ENCODE measurements around the gene CAPN8.
"Not testable (repeated sequence)": the region's sequence is repeated elsewhere in the genome, so short reads cannot be mapped to it uniquely, and the experiment has no call there.

CAPN8 gene

DNA sequence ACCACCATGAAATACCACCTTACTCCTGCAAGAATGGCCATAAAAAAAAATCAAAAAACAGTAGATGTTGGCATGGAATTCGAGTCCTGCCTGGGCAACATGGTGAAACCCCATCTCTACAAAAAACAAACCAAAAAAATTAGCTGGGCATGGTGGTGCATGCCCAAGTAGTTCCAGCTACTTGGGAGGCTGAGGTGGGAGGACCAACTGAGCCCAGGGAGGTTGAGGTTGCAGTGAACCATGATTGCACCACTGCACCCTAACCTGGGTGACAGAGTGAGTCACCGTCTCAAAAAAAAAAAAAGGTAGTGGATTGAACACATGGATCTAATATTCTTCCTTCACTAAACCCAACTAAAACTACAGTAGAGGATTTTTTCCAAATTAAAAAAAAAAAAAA is 146.4 kb downstream of the CAPN8 start:
- DNase-seq: no peak

- not testable (repeated sequence) for DNase-seq
These were observed 146.9 kb downstream of the CAPN8 start for GRCh38 chr1:223518553-223518952.

DNA sequence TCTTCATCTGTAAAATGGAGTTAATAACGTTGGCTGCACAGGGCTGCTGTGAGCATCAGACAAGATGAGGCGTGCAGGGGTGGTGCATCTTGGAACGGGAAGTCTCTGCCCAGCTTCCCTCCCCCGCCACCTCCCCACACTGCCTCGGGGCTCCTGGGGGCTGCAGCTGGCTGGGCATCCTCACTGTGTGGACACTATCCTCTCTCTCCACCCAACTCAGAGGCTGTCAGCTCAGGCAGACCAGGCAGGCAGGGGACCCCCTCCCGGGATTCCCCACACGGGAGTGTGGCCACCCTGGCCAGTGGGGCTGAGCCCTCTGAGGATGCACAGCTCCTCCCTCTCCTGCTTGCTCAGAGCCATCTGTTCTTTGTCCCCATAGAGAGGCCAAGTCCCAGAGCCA is 149.6 kb downstream of the CAPN8 start:
- DNase-seq: no peak

DNA sequence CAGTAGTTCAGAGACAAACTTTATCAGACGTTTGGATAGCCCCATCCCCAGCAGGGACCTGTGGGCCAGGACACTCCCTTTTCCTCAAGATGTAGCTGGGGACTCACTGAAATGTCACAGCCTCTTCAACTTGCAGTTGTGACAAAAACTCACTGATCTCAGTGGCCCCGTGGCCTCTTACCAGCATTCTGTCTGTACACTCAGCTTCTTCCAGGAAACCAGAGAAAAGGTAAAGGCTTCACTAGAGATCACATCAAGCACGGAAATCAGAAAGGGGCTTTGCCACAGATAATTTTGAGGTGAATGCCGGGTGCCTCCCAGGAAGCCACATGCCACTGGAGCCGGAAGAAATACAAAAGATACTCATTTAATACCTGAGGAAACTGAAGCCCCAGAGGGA is 150.1 kb downstream of the CAPN8 start:
- peak in 3 of 6 experiments; percentile 23 to 65 (median 44) for DNase-seq

DNA sequence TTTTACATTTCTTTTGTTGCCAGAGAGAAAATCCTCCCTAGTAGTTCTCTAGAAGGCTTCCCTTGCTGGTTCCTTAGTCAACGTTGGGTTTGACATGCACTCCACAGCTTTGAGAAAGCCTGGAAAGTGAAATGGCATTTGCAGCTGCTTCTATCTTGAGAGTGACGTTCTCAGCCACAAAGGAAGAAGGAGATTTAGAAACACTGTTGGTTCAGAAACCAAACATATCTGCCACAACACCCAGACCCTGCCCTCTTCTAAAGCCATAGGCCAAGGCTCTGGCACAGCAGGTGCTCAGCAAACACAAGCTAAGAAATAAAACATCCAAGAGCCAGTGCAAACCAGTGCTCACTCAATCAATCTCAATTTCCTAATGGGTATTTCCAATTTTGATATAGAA is 150.9 kb downstream of the CAPN8 start:
- DNase-seq: no peak

DNA sequence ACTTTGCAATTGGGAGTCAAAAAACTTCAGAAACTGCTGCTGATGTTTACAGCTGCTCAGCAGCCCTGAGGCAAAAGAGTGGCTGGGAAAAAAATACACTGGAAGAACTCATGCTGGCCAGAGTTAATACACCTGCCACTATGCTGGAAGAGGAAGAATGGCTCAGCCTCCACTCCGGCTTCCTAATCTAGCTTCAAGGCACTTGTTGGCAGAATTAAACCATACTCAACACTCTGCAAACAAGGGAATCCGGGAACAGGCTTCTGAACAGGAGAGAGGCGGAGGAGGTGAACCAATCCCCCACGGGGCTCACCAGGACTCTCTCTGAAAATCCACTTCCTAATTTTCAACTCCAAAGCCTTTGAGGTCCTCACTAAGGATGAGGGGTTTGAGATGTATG is 152.2 kb downstream of the CAPN8 start:
- DNase-seq: no peak

GRCh38 chr1:223512057-223512456 is 153.4 kb downstream of the CAPN8 start:
- DNase-seq: no peak

- no peak for DNase-seq
These were observed 156.7 kb downstream of the CAPN8 start for GRCh38 chr1:223508796-223509195.

DNA sequence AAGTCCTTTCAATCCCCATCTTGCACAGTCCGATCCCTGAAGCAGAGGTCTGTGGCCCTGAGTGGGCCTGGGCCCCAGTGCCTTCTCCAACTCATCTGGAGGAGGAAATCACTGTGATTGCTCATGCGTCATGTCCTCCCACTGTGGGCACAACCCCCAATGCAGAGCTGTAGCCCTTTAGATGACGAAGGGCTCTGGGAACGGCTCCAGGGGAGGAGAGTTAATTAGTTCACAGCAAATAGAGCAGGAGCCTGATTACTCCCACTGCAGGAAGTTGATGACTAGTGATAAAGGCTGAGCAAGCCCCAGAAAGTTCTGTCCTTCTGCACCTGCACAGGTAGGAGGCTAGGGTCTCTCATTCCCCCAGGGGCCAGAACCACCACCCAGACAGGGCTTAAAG is 160.8 kb downstream of the CAPN8 start:
- no peak for DNase-seq

DNA sequence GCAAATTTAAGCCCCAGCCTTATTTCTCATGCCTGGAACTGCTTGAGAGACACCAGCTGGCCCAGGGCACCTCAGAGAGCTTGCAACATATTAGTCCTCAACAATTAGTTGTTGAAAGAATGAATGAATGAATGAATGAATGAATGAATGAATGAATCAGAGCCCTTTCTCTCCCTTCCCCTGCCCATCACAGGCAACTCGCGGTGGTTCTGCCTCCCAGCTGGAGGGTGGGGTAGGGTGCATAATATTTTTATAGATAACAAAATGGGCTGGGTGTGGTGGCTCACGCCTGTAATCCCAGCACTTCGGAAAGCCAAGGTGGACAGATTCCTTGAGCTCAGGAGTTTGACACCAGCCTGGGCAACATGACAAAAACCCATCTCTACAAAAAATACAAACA is 162.2 kb downstream of the CAPN8 start:
- DNase-seq: no peak

DNA sequence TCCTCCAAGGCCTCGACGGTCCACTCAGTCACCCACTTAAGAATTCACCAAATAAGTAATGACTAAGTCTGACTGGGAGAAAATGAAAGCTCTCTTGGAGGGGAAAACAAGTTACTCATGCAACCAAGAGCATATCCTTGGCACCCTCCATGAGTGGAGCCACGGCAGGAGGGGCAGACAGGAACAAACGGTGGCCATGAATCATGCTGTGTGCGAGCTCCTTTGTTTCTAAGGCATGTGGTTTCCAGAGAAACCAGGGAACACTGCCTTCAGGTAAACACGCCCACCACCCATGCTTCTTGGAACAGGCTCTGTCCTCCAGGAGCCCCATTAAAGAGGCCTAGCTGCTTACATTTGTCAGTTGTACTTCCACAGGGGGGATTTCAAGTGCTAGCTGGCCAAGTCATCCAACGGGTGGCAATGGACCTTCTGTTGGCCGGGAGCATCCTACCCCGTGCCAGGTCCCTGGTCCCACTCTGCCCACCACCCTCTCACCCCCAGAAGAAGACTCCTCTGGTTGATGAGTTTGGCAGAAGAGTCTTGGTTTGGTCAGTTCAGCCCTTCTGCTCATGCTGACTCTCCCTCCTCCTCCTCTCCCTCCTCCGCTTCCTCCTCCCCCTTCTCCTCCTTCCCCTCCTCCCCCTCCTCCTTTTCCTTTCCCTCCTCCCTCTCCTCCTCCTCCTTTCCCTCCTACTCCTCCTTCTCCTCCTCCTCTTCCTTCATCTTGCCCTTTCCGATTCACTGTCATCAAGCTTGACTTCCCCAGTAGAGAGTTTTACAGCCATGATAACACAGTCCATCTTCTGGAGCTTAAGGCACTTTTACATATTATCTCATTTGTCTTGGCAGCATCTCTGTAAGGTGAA is 164.7 kb downstream of the CAPN8 start:
- no peak for DNase-seq

GRCh38 chr1:223496883-223497282 is 168.6 kb downstream of the CAPN8 start:
- no peak for DNase-seq

DNA sequence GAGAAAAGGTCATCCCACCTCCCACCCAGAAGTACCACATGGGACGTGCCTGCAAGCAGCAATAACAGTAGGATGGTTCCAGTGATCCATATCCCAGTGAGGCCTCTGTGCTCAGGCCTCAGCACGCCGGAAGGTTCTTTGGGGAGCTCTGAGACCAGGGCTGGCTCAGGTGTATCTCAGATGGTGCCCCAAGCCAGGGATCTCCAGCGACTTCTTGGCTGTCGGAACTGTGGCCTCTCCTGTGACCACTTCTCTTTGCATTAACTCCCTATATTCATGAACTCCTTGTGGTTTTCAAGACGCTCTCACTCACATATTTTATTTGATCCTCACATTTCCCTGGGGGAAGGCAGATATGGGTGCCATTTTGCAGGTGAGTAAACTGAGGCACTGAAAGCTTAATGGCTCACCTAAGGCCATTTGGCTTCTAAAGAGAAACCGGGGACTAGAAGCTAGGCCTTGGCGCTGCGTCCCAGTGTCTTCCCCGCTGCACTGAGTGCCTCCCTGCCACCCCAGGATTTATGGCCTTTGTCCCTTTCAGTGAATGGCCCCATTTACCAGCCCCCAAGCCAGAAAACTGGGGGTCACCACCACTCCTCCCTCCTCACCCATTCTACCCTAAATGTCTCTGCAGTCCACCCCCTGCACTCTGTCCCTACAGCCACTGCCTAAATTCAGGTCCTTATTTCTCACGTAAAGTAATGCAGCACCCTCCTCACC is 170.4 kb downstream of the CAPN8 start:
- DNase-seq: no peak

DNA sequence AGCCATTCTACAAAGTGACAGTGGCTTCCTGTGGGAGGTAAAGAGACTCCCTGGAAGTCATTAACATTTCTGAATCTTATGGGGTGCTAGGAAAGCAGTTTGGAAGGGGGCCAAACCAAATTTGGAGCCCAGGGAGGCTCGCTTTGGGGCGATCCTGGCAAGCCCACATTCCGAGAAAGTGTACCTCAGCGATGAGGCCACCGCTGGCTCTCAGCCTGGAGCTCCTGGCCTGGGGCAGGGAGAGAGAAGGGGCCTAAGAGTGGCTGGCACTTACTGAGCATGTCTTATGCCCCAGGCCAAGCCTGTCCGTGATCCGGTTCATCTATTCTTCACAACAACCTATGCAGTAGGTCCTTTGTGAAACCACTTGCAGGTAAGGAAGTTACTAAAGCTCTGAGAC is 173.5 kb downstream of the CAPN8 start:
- DNase-seq: no peak

Measured in stimulated activated naive CD4-positive, alpha-beta T cell (primary cell).